ENCODE measurements around the gene MARS1. TPM values are rescaled to one million over a fixed set of nuclear protein-coding genes. Genes with fewer than 3 reads are reported as not detected.

The MARS1 gene
- total and polyA plus RNA-seq, 2 experiments from 2014 or later: 117 to 147 TPM

- Histone ChIP-seq H3K9me2 (replicated peaks; ENCODE audit: insufficient read depth) (no peaks in the 10 kb centered on the region), H3K27ac (no peak overlapping the region), H3K4me1 (ENCODE audit: insufficient read depth) (peaks cover 17% of the 10 kb centered on the region), H3K27me3 (peaks cover 56% of the 10 kb centered on the region), H3K79me2 (no peaks in the 10 kb centered on the region), H3K36me3 (replicated peaks; ENCODE audit: insufficient read depth, low read depth) (no peaks in the 10 kb centered on the region), H3K4me3 (peak overlapping the region; percentile 61), H2AFZ (peak overlapping the region; percentile 63), H3K9me3 (ENCODE audit: low read depth) (no peaks in the 10 kb centered on the region), H3K4me2 (peak overlapping the region; percentile 95), H4K20me1 (ENCODE audit: insufficient read depth, poor library complexity, severe bottlenecking) (no peaks in the 10 kb centered on the region)
- peak; percentile 64 for DNase-seq (ENCODE audit: low spot score)
- peak; percentile 48 for TF ChIP-seq EZH2phosphoT487 (IDR thresholded peaks at IDR 0.05; ENCODE audit: low read depth, severe bottlenecking, unreplicated experiment)
- TF ChIP-seq CTCF (IDR thresholded peaks at IDR 0.05; ENCODE audit: poor library complexity): no peak
- TF ChIP-seq EZH2 (IDR thresholded peaks at IDR 0.05; ENCODE audit: borderline replicate concordance): peak; percentile 53
- WGBS (ENCODE audit: low lambda C conversion rate, missing lambda C conversion rate): 3% methylated on average over 53 of the region's 84 CpGs
Measured at GRCh38 chr12:57475271-57476161, 12.4 kb upstream of the MARS1 start.

GRCh38 chr12:57476162-57476992 lies 11.5 kb upstream of the MARS1 start:
- DNase-seq (ENCODE audit: low spot score): no peak
- Histone ChIP-seq H3K9me3 (ENCODE audit: low read depth) (no peaks in the 10 kb centered on the region), H3K9me2 (replicated peaks; ENCODE audit: insufficient read depth) (no peaks in the 10 kb centered on the region), H3K36me3 (replicated peaks; ENCODE audit: insufficient read depth, low read depth) (no peaks in the 10 kb centered on the region), H4K20me1 (ENCODE audit: insufficient read depth, poor library complexity, severe bottlenecking) (no peaks in the 10 kb centered on the region), H3K4me2 (peak overlapping the region; percentile 95), H3K79me2 (no peaks in the 10 kb centered on the region), H2AFZ (peak overlapping the region; percentile 63), H3K27ac (no peak overlapping the region), H3K4me3 (no peak overlapping the region), H3K27me3 (peaks cover 56% of the 10 kb centered on the region), H3K4me1 (ENCODE audit: insufficient read depth) (peaks cover 13% of the 10 kb centered on the region)
- TF ChIP-seq EZH2phosphoT487 (IDR thresholded peaks at IDR 0.05; ENCODE audit: low read depth, severe bottlenecking, unreplicated experiment) (no peak), EZH2 (IDR thresholded peaks at IDR 0.05; ENCODE audit: borderline replicate concordance) (peak; percentile 76)
- 31% methylated on average over 24 of the region's 29 CpGs for WGBS (ENCODE audit: low lambda C conversion rate, missing lambda C conversion rate)

GRCh38 chr12:57476993-57477709 lies 10.7 kb upstream of the MARS1 start:
- Histone ChIP-seq H3K36me3 (replicated peaks; ENCODE audit: insufficient read depth, low read depth) (no peaks in the 10 kb centered on the region), H3K4me1 (ENCODE audit: insufficient read depth) (peaks cover 13% of the 10 kb centered on the region), H3K9me3 (ENCODE audit: low read depth) (no peaks in the 10 kb centered on the region), H3K4me3 (no peak overlapping the region), H3K9me2 (replicated peaks; ENCODE audit: insufficient read depth) (no peaks in the 10 kb centered on the region), H3K27ac (no peak overlapping the region), H2AFZ (no peak overlapping the region), H3K27me3 (peaks cover 56% of the 10 kb centered on the region), H4K20me1 (ENCODE audit: insufficient read depth, poor library complexity, severe bottlenecking) (no peaks in the 10 kb centered on the region), H3K4me2 (no peak overlapping the region), H3K79me2 (no peaks in the 10 kb centered on the region)
- 93% methylated on average over 13 of the region's 15 CpGs for WGBS (ENCODE audit: low lambda C conversion rate, missing lambda C conversion rate)
- TF ChIP-seq CTCF (IDR thresholded peaks at IDR 0.05; ENCODE audit: poor library complexity) (no peak), EZH2phosphoT487 (IDR thresholded peaks at IDR 0.05; ENCODE audit: low read depth, severe bottlenecking, unreplicated experiment) (no peak), EZH2 (IDR thresholded peaks at IDR 0.05; ENCODE audit: borderline replicate concordance) (no peak)
- no peak for DNase-seq (ENCODE audit: low spot score)

All from hepatocyte (in vitro differentiated cells).